PC-9 (cell line): Measurements from ENCODE around the gene KIAA1143.

Experiments
- EZH2 ChIP-seq: fragments of 200-600 bp; sonication (generic); IDR thresholded peaks from 2 replicates; pipeline ENCODE4 v1.8.0; 2017; ENCODE audit warnings: antibody characterized with exemption, low read depth
- TF ChIP-seq, protein P1 (sequence below): fragments of 200-600 bp; sonication (generic); conservative IDR thresholded peaks from 2 replicates; pipeline ENCODE4 v1.6.1; 2017; ENCODE audit warnings: mixed run types, antibody characterized with exemption, mild to moderate bottlenecking, moderate library complexity

GRCh38 chr3:44722103-44722401 lies 39.4 kb downstream of the KIAA1143 start:
- TF ChIP-seq, protein P1, sequence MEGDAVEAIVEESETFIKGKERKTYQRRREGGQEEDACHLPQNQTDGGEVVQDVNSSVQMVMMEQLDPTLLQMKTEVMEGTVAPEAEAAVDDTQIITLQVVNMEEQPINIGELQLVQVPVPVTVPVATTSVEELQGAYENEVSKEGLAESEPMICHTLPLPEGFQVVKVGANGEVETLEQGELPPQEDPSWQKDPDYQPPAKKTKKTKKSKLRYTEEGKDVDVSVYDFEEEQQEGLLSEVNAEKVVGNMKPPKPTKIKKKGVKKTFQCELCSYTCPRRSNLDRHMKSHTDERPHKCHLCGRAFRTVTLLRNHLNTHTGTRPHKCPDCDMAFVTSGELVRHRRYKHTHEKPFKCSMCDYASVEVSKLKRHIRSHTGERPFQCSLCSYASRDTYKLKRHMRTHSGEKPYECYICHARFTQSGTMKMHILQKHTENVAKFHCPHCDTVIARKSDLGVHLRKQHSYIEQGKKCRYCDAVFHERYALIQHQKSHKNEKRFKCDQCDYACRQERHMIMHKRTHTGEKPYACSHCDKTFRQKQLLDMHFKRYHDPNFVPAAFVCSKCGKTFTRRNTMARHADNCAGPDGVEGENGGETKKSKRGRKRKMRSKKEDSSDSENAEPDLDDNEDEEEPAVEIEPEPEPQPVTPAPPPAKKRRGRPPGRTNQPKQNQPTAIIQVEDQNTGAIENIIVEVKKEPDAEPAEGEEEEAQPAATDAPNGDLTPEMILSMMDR, result no peak
- no peak for TF ChIP-seq EZH2
